Keratinocyte (primary cell): ENCODE data around the gene TVP23C. TPM values are rescaled to one million over a fixed set of nuclear protein-coding genes. Genes with fewer than 3 reads are reported as not detected.

Experiments
- DNase-seq: peaks from one replicate; pipeline ENCODE4 v3.0.0-alpha.2; 2011; ENCODE audit warnings: low read depth, missing footprints, low spot score
- FAIRE-seq: peaks from 2 replicates; lab custom pipeline; 2011; peaks lifted over from hg19 to GRCh38; lab: Jason Lieb, UNC
- H2AFZ ChIP-seq: 2 replicates; pipeline ENCODE4 v1.6.0; 2012; ENCODE audit warnings: low read length, control low read depth, inconsistent platforms; ENCODE audit not compliant: control insufficient read depth
- H3K27ac ChIP-seq: 2 replicates; pipeline ENCODE4 v1.5.1; 2011; ENCODE audit warnings: low read length; ENCODE audit not compliant: control insufficient read depth, insufficient read depth
- H3K27me3 ChIP-seq: 3 replicates; pipeline ENCODE4 v1.6.0; 2011; ENCODE audit warnings: low read length; ENCODE audit not compliant: control insufficient read depth, insufficient read depth; ENCODE audit errors: extremely low read depth
- H3K36me3 ChIP-seq, 2 experiments: 2 replicates in 1 of 2; 3 replicates in 1 of 2; pipeline ENCODE4 v1.5.1; 2011; ENCODE audit warnings: low read length in 2 of 2, mild to moderate bottlenecking in 1 of 2; ENCODE audit not compliant: control insufficient read depth in 2 of 2, insufficient read depth in 2 of 2; ENCODE audit errors: extremely low read depth in 1 of 2
- H3K4me1 ChIP-seq: 3 replicates; pipeline ENCODE4 v1.5.1; 2011; ENCODE audit warnings: low read length; ENCODE audit not compliant: control insufficient read depth, insufficient read depth; ENCODE audit errors: extremely low read depth
- H3K4me2 ChIP-seq: 3 replicates; pipeline ENCODE4 v1.6.0; 2011; ENCODE audit warnings: low read depth, low read length; ENCODE audit not compliant: control insufficient read depth, insufficient read depth; ENCODE audit errors: extremely low read depth
- H3K4me3 ChIP-seq, 3 experiments: fragments of 200-600 bp in 1 of 3; sonication (generic) in 1 of 3; 2 replicates in 2 of 3; 3 replicates in 1 of 3; pipeline ENCODE4 v1.5.1; 2011 to 2016; ENCODE audit warnings: low read length in 3 of 3, mild to moderate bottlenecking in 3 of 3, control low read depth in 2 of 3, inconsistent platforms in 1 of 3, low read depth in 1 of 3, mixed read lengths in 1 of 3, mixed run types in 1 of 3, moderate library complexity in 1 of 3; ENCODE audit not compliant: control insufficient read depth in 2 of 3, insufficient read depth in 2 of 3; ENCODE audit errors: extremely low read depth in 1 of 3
- H3K79me2 ChIP-seq: 2 replicates; pipeline ENCODE4 v1.6.0; 2012; ENCODE audit warnings: low read length; ENCODE audit not compliant: control insufficient read depth, insufficient read depth
- H3K9ac ChIP-seq: 3 replicates; pipeline ENCODE4 v1.6.0; 2011; ENCODE audit warnings: low read length; ENCODE audit not compliant: control insufficient read depth, insufficient read depth; ENCODE audit errors: extremely low read depth
- H3K9me1 ChIP-seq: 3 replicates; pipeline ENCODE4 v1.6.0; 2011; ENCODE audit warnings: low read length; ENCODE audit not compliant: control insufficient read depth, insufficient read depth; ENCODE audit errors: extremely low read depth
- H3K9me3 ChIP-seq: 2 replicates; pipeline ENCODE4 v1.5.1; 2012; ENCODE audit warnings: low read depth, low read length; ENCODE audit not compliant: control insufficient read depth
- H4K20me1 ChIP-seq: 3 replicates; pipeline ENCODE4 v1.6.0; 2011; ENCODE audit warnings: low read length; ENCODE audit not compliant: control insufficient read depth, insufficient read depth; ENCODE audit errors: extremely low read depth
- EZH2 ChIP-seq: IDR thresholded peaks from one replicate; pipeline ENCODE4 v1.6.1; 2012; ENCODE audit warnings: inconsistent platforms, mild to moderate bottlenecking, low read length, moderate library complexity
- dilution Hi-C: fragments of 300-500 bp; cut with MboI; formaldehyde crosslinking; loops from one replicate; pipeline ENCODE4 v1.7.0; 2020; ENCODE audit warnings: low sequenced_read_pairs; ENCODE audit not compliant: extremely low pct_ligation_motif_present
- polyA plus RNA-seq, 5 experiments: library from polyadenylated mRNA; depleted of rRNA in 3 of 5; stranded (reverse) in 3 of 5; stranded (forward) in 1 of 5; unstranded in 1 of 5; fragments of >200 nt; gene quantifications; 1 replicate in 1 of 5; 2 replicates in 3 of 5; 3 replicates in 1 of 5; pipeline versions ENCODE4 v1.2.1 to v1.2.3, GENCODE V29; 2011 to 2012; ENCODE audit warnings: missing spikeins in 2 of 5, low read depth in 1 of 5, low replicate concordance in 1 of 5
- TF ChIP-seq, protein P1 (sequence below), 3 experiments: IDR thresholded peaks in 1 of 3; conservative IDR thresholded peaks in 1 of 3; optimal IDR thresholded peaks in 1 of 3; 2 replicates in 2 of 3; 3 replicates in 1 of 3; pipeline versions ENCODE3 to v1.5.1; 2011; ENCODE audit warnings: low read length in 3 of 3, mild to moderate bottlenecking in 3 of 3, moderate library complexity in 2 of 3, control low read depth in 1 of 3, inconsistent platforms in 1 of 3; ENCODE audit not compliant: insufficient read depth in 2 of 3; ENCODE audit errors: extremely low read depth in 1 of 3

TVP23C gene
- polyA plus RNA-seq, 1 donor (not counting 4 experiments of a cell fraction or from before 2014, with no cell fraction given) = 5.7 TPM

DNA sequence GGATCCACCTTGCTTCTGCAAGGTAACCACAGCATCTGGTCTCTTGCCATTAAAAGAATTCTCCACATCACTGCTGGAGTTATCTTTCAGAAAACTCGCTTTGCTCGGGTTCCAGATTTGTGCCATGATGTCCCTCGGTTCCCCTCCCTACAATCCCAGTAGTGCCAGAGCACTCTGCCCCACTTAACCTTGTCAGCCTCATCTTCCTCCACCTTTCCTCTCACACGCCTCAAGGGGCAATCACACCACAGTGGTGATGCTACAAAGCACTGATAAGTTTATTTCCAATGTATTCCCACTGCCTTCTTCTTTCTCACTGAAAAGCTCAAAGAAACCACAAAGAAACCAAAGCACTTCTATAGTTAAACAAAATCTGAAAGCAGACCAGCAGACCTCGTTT is 84.4 kb downstream of the TVP23C start:
- Histone ChIP-seq H3K4me1 (peaks cover 6% of the 10 kb centered on the region), H3K79me2 (no peaks in the 10 kb centered on the region), H3K4me3 (no peak overlapping the region), H4K20me1 (no peaks in the 10 kb centered on the region), H3K36me3 (peaks cover 0 to 2% of the 10 kb centered on the region in 2 experiments), H3K9me1 (no peaks in the 10 kb centered on the region), H3K4me2 (no peak overlapping the region), H3K9me3 (no peaks in the 10 kb centered on the region), H3K27me3 (no peaks in the 10 kb centered on the region), H2AFZ (no peak overlapping the region), H3K9ac (no peak overlapping the region), H3K27ac (no peak overlapping the region)
- DNase-seq = no peak
- dilution Hi-C loops = no loop called here
- FAIRE-seq = no peak
- TF ChIP-seq, protein P1, sequence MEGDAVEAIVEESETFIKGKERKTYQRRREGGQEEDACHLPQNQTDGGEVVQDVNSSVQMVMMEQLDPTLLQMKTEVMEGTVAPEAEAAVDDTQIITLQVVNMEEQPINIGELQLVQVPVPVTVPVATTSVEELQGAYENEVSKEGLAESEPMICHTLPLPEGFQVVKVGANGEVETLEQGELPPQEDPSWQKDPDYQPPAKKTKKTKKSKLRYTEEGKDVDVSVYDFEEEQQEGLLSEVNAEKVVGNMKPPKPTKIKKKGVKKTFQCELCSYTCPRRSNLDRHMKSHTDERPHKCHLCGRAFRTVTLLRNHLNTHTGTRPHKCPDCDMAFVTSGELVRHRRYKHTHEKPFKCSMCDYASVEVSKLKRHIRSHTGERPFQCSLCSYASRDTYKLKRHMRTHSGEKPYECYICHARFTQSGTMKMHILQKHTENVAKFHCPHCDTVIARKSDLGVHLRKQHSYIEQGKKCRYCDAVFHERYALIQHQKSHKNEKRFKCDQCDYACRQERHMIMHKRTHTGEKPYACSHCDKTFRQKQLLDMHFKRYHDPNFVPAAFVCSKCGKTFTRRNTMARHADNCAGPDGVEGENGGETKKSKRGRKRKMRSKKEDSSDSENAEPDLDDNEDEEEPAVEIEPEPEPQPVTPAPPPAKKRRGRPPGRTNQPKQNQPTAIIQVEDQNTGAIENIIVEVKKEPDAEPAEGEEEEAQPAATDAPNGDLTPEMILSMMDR (optimal IDR thresholded peaks at IDR 0.05 in 1 of 3, IDR thresholded peaks at IDR 0.05 in 1 of 3, conservative IDR thresholded peaks at IDR 0.05 in 1 of 3; ENCODE audit: extremely low read depth in 1 of 3, insufficient read depth in 2 of 3, low read length in 3 of 3) = no peak
- TF ChIP-seq EZH2 = no peak

DNA sequence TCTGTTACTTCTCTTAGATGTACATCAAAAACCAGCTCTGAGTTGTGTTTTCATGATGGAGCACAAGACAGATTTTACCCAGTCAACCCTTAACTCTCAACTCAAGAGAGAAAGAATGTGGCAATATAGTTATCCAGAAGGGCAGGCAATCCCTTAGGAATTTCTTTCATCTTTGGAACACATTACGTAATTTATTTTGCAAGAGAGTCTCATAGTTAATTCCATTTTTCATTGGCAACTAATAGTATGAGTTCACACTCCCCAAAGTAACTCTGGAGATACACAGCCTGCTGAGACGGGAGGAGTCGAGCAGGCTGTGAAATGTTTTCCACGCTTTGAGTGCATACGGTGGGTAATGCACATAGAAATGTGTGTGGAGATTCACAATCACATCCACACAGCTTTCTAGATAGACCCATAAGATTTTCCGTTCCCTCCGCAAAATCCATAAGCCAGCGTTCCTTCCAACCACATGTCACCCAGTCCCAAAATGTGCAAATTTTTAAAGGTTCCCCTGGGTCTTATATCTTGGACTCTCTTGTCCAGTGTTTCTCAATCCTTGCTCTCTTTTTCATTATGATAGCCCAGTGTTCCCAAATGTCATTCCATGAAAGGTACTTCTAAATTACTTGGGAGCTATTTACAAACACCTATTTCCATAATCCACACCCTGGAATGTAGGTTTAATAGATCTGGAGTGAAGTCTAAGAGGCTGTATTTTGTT is 87.5 kb downstream of the TVP23C start:
- TF ChIP-seq EZH2 = no peak
- TF ChIP-seq, protein P1 (optimal IDR thresholded peaks at IDR 0.05 in 1 of 3, IDR thresholded peaks at IDR 0.05 in 1 of 3, conservative IDR thresholded peaks at IDR 0.05 in 1 of 3; ENCODE audit: extremely low read depth in 1 of 3, insufficient read depth in 2 of 3, low read length in 3 of 3) = no peak
- H3K36me3 ChIP-seq = no peaks in the 10 kb centered on the region
- H3K4me2 ChIP-seq = no peak overlapping the region
- no peak overlapping the region for H3K27ac ChIP-seq
- no peak overlapping the region for H3K4me3 ChIP-seq
- H3K9me3 ChIP-seq = no peaks in the 10 kb centered on the region
- dilution Hi-C loops = no loop called here
- H4K20me1 ChIP-seq = no peaks in the 10 kb centered on the region
- H3K9me1 ChIP-seq = no peaks in the 10 kb centered on the region
- no peak for DNase-seq
- no peak for FAIRE-seq
- no peak overlapping the region for H2AFZ ChIP-seq
- H3K27me3 ChIP-seq = no peaks in the 10 kb centered on the region
- H3K79me2 ChIP-seq = no peaks in the 10 kb centered on the region
- no peak overlapping the region for H3K9ac ChIP-seq
- peaks cover 6% of the 10 kb centered on the region for H3K4me1 ChIP-seq
